ENCODE results near the gene ZSCAN31. TPM values are rescaled to one million over a fixed set of nuclear protein-coding genes. Genes with fewer than 3 reads are reported as not detected.

Gene ZSCAN31
- total and polyA plus RNA-seq, 2 of the 8 experiments (the other 6 are each of a cell fraction or from before 2014, with no cell fraction given): 1.9 to 7.0 TPM

DNA sequence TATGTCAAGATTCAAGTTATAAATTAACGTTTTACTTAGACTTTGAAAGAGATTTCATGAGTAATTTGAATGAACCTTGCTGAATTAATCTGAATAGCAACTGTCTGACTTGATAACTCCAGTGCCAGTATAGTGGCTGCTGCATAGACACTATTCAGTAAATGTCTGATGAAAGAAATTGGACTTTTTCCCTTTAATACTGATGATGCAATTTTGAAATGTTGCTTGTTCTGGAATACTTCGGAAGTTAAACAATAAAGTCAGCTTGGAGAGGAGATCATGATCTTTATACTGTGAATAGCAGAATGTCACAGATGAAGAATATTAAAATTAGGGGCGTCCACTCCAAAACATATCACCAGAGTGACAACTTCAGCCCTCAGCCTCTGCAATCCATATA, 58.2 kb downstream of the ZSCAN31 start (continued):
- TF ChIP-seq, protein P1, sequence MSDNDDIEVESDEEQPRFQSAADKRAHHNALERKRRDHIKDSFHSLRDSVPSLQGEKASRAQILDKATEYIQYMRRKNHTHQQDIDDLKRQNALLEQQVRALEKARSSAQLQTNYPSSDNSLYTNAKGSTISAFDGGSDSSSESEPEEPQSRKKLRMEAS (IDR thresholded peaks at IDR 0.05): no peak

Data from H1 (cell line).